M059J (cell line): Measurements from ENCODE around the gene INTS11. TPM values are rescaled to one million over a fixed set of nuclear protein-coding genes. Genes with fewer than 3 reads are reported as not detected.
"Not testable (repeated sequence)": the region's sequence is repeated elsewhere in the genome, so short reads cannot be mapped to it uniquely, and the experiment has no call there.

Experiments
- DNase-seq: peaks from one replicate; pipeline ENCODE4 v3.0.0-alpha.2; 2012; ENCODE audit warnings: low read depth
- total RNA-seq: library from RNA; depleted of rRNA; stranded (reverse); fragments of >200 nt; shearing (Covaris generic); gene quantifications from 2 replicates; pipeline ENCODE4 v1.2.3, GENCODE V29; 2014; rRNA removed

The INTS11 gene
- 74.7 and 87.4 TPM in 2 replicates for total RNA-seq

DNA sequence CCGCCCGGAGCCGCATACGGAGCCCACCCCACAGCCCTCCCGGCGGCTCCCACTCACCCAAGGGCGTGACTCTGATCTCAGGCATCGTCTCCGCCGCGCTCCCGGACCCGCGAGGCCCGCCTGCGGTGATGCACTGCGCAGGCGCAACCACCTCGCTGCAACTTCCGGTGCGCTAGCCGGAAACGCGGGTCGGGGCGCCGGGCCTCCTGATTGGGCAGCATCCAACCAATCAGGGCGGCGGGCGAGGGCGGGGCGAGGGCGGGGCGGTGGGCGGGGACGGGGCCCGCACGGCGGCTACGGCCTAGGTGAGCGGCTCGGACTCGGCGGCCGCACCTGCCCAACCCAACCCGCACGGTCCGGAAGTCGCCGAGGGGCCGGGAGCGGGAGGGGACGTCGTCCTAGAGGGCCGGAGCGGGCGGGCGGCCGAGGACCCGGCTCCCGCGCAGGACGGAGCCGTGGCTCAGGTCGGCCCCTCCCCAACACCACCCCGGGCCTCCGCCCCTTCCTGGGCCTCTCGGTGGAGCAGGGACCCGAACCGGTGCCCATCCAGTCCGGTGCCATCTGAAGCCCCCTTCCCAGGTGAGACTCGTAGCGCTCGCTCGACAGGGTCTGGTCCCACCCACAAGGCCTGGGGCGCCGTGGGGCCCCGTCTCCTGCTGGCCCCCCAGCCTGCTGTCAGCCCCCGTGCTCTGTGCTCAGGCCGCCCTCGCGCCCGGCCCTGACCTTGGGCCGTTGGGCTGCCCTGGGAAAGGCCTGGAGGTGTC is at the start of gene INTS11, which contains the start of gene CPTP:
Gene INTS11 (minus strand): TSS at position 137 of the 764 bp plus-strand sequence. CDS start 52 bp downstream, at position 85.
Gene CPTP (plus strand): TSS at position 279 of the 764 bp plus-strand sequence. CDS start 2,109 bp downstream, outside the sequence.
- peak; percentile 84 for DNase-seq

DNA sequence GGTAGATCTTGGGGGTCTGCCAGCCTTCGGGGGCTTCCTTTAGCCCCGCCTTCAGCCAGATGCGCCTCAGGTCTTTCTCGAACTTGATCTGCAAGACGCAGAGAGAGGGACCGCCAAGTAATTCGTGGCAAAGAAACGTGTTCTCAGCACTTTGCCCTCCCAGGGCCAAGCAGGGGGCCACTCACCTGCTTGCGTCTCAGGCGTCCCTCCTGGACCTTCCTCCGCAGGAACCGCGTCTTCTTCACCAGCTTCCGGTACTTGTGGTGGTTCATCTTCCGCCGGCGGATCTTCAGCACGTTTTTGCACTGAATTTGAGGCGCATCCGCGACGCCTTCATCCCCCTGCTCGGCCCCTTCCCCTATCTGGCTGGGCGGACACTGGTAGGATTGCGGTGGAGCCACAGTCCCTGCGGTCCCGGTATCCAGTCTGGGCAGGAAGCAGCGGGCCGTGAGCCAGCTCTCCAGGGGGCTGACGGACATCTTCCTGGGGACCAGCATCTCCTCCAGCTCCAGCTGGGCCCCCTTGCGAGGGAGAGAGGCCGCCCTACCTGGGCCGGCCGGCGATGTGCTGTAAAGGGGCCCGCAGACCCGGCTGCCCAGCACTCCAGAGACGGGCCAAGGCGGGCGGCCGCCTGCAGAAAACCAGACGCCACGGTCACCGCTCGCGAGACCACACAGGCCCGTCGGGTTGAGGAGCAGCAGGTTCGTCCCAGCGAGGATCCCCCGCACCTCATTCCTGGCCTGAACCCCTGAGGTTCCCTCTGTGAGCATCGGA is 49.5 kb upstream of the INTS11 start:
- no peak for DNase-seq

DNA sequence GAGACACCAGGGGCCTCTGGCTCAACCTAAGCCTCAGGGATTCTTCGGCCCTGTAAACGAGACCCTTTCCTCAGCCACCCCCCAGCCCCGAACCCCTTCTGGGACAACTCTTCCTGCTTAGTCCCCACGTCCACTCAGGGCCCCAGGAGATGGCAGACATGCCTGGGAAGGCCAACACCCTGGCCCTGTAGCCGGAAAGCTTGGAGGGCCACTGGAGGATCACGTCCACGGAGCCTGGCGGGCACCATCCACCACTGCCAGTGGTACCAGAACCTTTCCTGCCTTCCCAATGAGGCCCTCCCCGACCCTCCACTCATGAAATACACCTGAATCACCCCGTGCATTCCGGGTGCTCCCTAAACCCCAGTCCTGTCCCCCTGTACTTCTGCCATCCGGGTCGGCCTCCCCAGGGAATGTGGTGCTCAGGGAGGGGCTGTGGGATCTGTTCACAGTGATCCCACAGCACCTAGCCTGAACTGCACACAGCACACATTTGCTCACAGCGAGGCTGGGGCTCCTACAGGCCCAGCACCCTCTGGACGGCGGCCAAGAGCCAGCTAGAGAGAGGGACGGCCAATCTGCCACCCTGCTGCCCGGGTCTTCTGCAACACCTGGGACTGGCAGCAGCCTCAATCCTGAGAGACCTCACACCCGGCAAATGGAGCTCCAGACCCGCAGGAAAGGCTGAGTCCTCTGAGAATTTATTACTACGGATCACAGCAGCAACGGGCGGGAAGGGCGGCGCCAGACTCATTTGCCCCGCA is 48.8 kb upstream of the INTS11 start:
- DNase-seq, result no peak

DNA sequence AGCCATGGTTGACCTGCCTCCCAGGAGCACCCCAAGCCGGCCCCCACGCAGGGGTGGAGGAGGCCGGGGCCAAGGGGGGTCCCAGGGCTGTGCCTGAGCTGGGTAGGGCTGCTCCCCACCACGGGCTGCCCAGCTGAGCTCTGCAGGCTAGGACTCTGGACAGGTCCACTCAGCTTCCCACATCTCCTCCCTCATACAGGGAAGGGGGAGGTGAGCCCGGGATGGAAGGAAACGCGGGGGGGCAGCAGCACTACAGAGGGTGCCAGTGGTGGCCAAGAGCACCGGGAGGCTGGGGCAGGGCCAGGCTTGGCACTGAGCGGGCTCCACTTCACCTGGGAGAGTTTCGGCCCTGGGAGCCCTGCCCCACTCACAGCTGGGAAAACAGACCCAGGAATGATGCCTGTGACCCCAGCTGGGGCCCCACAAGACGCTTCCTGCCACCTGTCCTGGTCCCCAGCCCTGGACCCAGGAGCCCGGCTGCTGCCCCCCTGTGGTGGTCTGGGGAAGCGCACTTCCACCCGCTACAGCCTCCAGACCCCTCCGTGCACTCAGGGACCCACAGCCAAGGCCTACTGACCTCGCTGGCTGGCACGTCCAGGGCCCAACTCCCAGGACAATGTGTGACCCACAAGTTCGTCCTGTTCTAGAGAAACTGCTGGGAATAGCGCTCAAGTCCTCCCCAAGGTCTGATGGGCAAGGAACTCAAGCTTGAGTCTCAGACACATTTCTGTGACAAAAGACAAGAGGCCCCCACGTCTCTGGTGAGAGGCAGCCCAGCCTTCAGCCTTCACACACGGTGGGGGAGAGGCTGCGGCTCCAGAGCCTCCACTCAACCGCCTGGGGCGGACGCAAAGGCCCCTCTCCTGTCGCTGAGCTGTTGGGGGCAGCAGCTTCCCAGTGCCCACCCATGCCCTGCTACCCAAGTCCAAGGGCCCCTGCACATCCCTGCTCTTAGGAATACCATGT is 47.6 kb upstream of the INTS11 start:
- DNase-seq, result peak; percentile 38

DNA sequence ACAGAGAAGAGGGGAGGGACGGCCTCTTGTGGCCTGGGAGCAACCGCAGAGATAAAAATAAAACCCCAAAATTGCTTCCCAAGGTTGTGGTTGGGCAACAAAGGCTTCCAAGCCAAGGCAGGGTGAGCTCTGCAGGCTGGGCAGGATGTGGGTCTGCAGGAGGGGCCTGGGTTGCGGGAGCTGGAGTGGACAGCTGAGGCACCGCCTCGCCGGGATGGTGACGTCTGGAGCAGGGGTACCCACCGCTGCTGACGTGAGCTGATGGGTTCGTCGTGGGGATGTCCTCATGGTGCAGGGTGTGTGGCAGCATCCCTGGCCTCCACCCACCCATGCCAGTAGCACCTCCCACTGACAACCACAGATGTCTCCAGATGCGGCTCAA is 46.9 kb upstream of the INTS11 start:
- DNase-seq, result no peak

DNA sequence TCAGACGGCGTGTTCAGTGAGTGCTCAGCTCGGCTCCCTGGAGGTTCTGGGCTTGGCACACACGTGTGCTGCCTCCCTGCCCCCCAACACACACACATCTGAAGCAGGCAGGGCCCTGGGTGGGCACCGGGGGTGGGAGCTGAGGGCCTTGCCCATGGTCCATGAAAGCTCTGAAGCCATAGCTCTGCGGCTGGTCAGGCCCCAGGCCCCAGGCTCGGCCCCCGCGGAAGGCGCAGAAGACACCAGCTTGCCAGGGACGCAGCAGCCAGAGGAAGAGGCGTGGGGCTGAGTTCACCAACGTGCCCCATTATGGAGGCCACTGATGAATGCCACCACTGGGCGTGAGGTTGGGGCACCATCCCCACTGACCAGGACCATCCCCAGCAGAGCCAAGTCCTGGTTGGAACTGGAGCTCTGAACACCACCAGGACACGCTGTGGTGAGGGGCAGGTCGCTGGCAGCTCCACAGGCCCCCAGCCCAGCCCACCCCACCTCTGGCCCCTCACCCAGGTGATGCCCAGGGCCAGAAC is 46.4 kb upstream of the INTS11 start:
- DNase-seq, result no peak

DNA sequence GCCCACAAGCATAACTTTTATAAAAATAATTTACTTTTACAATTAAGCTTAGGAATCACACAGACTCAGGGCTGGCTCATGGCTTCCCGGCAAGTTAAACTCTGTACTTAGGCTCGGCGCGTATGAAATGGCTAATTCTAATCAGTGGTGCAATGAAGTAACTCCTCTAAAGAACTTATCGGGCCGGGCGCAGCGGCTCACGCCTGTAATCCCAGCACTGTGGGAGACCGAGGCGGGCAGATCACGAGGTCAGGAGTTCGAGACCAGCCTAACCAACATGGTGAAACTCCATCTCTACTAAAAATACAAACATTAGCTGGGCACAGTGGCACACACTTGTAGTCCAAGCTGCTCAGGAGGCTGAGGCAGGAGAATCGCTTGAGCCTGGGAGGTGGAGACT is 45.6 kb upstream of the INTS11 start:
- not testable (repeated sequence) for DNase-seq

DNA sequence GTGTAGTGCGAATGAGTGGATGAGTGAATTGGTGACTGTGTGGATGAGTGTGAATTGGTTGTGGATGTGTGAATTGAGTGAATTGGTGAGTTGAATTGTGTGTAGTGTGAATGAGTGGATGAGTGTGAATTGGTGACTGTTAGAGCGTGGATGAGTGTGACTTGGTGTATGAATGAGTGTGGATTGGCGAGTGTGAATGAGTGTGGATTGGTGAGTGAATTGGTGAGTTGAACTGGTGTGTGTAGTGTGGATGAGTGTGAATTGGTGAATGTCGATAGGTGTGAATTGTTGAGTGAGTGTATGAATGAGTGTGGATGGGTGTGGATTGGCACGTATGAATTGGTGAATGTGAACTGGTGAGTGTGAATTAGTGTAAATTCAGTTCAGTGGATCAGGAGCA is 42.9 kb upstream of the INTS11 start:
- no peak for DNase-seq

DNA sequence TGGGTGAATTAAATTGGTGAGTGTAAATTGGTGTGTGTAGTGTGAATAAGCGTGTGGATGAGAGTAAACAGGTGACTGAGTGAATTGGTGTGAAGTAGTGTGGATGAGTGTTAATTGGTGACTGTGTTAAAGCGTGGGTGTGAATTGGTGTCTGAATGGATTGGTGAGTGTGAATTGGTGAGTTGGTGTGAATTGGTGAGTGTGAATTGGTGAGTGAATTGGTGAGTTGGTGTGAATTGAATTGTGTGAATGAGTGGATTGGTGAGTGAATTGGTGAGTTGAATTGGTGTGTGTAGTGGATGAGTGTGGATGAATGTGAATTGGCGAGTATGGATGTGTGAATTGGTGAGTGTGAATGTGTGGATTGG is 42.2 kb upstream of the INTS11 start:
- DNase-seq, result no peak

DNA sequence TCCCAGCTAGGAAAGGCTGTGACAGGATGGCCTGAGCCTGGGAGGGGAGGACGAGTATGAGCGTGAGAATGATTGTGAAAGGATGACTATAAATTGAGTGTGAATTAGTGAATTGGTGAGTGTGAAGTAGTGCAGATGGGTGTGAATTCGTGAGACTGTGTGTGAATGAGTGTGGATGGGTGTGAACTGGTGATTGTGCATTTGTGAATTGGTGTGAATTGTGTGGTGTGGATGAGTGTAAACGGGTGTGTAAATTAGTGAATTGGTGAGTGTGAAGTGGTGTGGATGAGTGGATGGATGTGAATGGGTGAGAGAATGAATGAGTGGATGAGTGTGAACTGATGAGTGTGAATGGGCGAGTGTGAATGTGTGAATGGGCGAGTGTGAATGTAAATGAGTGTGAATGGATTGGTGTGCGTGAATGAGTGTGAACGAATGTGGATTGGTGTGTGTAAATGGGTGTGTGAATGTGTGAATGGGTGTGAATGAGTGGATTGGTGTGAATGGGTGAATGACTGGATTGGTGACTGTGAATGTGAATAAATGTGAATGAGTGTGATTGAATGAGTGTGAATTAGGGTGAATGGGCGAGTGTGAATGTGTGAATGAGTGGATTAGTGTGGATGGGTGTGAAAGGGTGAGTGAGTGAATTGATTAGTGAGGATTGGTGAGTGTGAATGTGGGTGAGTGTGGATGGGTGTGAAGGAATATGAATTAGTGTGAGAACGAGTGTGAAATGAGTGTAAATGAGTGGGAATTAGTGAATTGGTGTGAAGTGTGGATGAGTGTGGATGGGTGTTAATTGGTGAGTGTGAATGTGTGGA is 41.6 kb upstream of the INTS11 start:
- no peak for DNase-seq

DNA sequence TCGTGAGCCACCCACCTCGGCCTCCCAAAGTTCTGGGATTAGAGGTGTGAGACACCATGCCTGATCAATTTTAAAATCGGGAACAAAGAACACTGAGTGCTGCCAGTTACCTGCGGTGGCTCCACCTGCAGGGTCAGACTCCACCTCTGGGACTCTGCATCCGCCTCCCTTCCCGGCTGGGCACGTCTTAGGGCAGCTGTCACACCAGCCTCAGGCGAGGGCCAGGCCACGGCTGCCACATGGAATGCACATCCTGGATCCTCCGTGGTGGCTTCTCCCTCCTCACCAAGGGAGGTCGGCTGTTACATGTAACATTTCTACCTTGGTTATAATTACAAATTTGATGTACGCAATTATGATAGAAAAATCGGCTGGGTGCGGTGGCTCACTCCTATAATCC is 39.8 kb upstream of the INTS11 start:
- DNase-seq, result peak; percentile 19

DNA sequence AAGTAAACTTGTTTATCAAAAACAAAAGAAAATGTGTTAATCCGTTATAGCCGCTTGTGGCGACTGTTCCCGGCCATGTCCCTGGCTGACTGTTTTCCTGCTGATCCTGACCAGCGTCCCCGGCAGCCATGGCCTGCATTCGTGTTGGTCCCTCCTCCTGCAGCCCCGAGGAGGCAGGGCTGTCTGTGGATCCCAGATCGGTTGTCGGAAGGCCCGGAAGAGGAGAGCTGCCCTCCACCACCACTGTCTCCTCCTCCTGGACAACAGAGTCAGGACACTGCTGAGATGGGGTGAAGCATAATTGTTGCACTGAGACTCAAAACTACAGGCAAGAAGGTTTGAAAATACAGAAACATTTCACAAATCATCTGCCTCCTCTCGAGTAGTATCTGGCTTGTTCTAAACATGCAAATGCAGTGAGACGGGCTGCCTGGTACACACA is 37.5 kb upstream of the INTS11 start:
- DNase-seq, result no peak

DNA sequence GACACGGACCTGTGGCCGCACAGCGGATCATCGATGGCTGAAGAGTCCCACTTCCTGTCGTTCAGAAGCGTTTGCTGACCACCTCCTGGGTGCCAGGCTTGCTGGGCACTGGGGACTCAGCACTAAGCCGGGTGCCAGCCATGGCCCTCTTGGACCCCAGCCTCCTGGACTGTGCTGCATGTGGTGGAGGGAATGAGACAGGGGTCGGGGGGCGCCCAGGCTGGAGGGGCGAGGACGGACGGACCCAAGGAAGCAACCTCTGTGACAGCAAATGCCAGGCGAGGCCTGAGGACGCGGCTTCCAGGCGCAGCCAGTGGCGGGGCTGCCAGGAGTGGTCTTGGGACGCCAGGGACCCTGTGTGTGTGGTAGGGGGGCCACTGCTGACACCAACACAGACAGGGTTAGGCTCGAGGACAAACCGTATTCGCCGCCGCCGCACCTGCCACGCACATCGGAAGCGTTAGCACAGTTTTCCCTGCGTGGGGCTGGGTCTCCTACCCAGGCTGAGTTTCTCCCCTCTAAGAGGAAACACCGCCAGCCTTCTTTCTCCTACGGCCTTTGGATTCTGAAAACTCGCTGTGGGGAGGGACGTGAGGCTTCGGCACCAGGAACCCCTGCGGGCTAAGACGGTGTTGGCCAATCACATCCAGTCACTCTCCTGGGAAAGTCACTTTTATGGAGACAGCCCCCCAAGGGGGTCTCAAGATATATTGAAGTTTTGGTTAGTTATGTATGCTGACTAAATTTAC is 36.9 kb upstream of the INTS11 start:
- DNase-seq, result no peak

DNA sequence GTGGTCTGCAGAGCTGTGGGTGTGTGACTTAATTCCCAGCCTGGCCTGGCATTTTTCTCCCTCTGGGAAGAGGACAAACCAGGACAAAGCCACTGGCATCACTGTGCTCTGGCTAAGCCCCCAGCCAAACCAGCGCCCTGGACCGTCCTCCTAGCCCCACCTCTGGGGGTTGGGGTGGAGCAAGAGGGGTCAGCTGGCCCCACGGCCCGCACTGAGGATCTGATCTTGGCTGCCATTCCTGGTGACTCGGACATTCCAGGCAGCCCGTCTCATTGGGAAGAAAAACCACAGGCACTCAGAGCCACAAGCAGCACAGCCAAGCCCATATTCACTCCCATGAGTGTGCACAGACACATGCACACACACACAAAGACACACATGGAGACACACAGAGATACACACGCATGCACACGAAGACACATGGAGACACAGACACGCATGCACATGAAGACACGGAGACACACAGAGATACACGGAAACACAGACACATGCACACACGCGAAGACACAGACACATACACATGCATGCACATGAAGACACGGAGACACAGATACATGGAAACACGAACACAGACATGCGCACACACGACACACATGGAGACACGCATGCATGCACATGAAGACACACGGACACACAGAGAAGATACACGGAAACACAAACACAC is 36.2 kb upstream of the INTS11 start:
- peak; percentile 95 for DNase-seq

DNA sequence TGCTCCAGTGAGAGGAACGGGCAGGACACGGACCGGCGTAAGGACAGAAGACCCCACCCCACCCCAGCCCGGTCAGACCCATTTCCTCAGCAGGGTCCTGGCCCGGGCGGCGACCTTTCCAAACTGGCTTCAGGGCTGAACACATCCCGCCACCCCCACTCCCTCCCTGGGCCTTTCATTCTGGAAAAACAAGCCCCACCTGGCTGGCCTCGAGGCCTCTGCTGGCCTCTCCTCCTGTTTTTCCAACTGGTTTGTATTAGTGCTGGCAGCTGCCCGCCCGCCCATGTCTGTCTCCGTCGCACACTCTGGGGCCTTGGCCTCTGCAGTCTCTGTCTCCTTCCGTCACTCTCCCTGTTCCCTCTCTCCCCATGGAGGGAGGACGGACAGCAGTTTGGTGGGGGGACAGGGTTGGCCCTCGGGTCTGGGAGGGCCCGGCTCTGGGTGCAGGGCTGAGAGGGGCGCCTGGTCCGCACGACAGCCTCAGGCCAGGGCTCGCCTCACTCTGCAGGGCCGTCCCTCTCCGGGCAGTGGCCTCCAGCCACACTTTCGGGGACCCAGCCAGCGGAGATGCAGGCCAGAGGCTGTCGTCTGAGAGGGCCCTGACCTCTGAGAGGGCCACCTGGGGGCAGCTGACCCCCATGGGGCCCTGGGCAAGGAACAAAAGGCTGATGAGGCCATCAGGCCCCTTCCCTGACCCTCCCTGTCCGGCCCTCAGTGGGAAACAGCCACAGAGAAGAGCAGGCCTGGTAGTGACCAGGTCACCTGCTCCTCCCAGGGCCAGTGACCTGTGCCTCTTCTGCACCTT is 35.4 kb upstream of the INTS11 start:
- no peak for DNase-seq

DNA sequence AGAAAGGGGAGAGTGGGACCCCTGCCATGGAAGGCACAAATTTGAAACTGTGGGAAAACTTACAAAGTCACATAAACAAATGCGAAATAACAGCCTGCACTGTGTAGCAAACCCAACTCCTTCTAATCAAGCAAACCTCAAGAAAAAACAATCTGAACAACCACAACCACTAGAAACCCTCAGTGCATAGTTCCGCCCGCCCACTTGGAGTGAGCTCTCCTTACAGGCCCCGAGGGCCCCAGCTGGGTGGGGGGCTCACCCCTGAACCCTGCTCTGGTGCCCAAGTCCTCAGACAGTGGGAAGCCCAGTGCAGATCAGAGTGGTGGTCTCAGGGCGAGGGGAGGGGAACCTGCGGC is 34.8 kb upstream of the INTS11 start:
- DNase-seq, result peak; percentile 49

DNA sequence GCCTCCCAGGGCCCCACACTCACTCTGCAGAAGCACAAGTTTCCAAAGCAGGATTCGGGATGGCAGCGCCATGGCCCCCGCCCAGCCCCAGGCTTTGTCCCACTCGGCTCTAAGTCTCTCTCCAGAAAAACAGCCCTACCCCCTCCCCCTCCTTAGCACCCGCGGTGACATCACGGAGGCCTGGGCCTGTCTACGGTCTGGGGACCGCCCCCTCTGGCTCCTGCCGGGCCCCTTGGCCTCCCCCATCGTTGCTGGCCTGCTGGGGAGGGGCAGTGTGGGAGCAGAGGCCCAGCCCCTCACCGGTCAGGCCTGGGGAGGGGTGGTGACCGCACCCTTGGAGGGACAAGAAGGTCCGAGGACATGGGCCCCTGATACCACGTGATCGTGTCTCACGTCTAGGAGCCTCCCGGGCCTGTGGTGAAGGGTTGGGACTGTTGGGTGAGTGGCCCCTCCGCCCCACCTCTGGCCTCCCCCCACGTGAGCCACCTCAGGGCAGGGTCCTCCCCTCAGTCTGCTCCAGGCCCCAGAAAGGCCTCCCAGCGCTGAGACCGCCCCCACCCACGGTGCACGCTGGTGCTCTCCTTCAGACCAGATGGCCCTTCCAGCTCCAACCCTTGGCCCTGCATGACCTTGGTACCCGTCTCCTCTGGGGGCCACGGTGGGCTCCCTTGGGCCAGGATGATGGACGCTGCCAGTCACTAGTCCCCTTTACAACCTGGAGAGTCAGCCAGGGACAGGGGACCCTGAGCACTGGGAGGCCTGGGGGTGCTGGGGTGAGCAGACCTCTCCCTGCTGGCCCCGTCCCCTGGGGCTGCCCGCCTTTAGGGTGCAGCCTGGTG is 34.2 kb upstream of the INTS11 start, which contains the start of gene MXRA8:
Gene MXRA8 (minus strand): TSS at position 123 of the 839 bp plus-strand sequence. CDS start 51 bp downstream, at position 72.
- no peak for DNase-seq
